ENCODE results near the gene CNOT8. TPM values are rescaled to one million over a fixed set of nuclear protein-coding genes. Genes with fewer than 3 reads are reported as not detected.

CNOT8 gene
- total and polyA plus RNA-seq, 3 experiments from 2014 or later: 47.7 to 154 (median 52.7) TPM

DNA sequence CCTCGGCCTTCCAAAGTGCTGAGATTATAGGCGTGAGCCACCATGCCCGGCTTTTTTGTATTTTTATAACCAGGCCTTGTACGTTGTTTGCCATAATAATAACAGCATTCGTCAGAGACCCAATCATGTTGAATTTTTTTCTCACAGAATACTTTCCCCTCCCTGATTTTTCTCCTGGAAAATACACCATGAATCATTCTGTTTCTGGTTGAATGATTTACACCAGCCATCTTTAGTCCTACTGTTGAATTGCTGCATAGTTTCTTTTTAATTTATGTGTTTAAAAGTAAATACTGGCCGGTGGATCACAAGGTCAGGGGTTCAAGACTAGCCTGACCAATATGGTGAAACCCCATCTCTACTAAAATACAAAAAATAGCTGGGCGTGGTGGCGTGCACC, 3.5 kb downstream of the CNOT8 start:
- peak overlapping the region in 5 of 8 donors; percentile 4 to 68 (median 32) for H3K27ac Mint-ChIP-seq
- Histone ChIP-seq H3K9me3 (ENCODE audit: low read length) (no peaks in the 10 kb centered on the region), H3K4me3 (ENCODE audit: low read length) (no peak overlapping the region), H3K27me3 (ENCODE audit: insufficient read depth, low read length, poor library complexity, severe bottlenecking) (no peaks in the 10 kb centered on the region), H3K36me3 (ENCODE audit: insufficient read depth, low read length) (peaks cover 22% of the 10 kb centered on the region), H3K27ac (ENCODE audit: low read depth, low read length) (no peak overlapping the region), H3K4me1 (ENCODE audit: insufficient read depth, low read length) (peaks cover 40% of the 10 kb centered on the region)
- no peaks in the 10 kb centered on the region for H3K27me3 Mint-ChIP-seq
- peak overlapping the region; percentile 11 to 86 (median 36) for H3K4me3 Mint-ChIP-seq
- peaks cover 49 to 63% (median 61%) of the 10 kb centered on the region in 3 donors for H3K4me1 Mint-ChIP-seq
- H3K9me3 Mint-ChIP-seq: no peaks in the 10 kb centered on the region
- no peak for DNase-seq
- ChIA-PET POLR2A (no interaction called here), CTCF (no interaction called here)
- peaks cover 0 to 66% (median 12%) of the 10 kb centered on the region in 3 donors for H3K36me3 Mint-ChIP-seq

GRCh38 chr5:154862766-154863165, 4.3 kb downstream of the CNOT8 start:
- peaks cover 22% of the 10 kb centered on the region for H3K36me3 ChIP-seq (ENCODE audit: insufficient read depth, low read length)
- H3K36me3 Mint-ChIP-seq: peaks cover 0 to 71% (median 15%) of the 10 kb centered on the region in 3 donors
- H3K9me3 Mint-ChIP-seq: no peaks in the 10 kb centered on the region
- H3K4me1 Mint-ChIP-seq: peaks cover 49 to 66% (median 62%) of the 10 kb centered on the region in 3 donors
- no peaks in the 10 kb centered on the region for H3K9me3 ChIP-seq (ENCODE audit: low read length)
- POLR2A ChIA-PET: no interaction called here
- H3K4me3 ChIP-seq (ENCODE audit: low read length): no peak overlapping the region
- H3K4me3 Mint-ChIP-seq: peak overlapping the region in 6 of 7 donors; percentile 5 to 58 (median 30)
- no peaks in the 10 kb centered on the region for H3K27me3 Mint-ChIP-seq
- CTCF ChIA-PET: no interaction called here
- peak overlapping the region in 5 of 8 donors; percentile 12 to 74 (median 29) for H3K27ac Mint-ChIP-seq
- H3K27ac ChIP-seq (ENCODE audit: low read depth, low read length): no peak overlapping the region
- DNase-seq: no peak
- H3K27me3 ChIP-seq (ENCODE audit: insufficient read depth, low read length, poor library complexity, severe bottlenecking): no peaks in the 10 kb centered on the region
- peaks cover 36% of the 10 kb centered on the region for H3K4me1 ChIP-seq (ENCODE audit: insufficient read depth, low read length)

DNA sequence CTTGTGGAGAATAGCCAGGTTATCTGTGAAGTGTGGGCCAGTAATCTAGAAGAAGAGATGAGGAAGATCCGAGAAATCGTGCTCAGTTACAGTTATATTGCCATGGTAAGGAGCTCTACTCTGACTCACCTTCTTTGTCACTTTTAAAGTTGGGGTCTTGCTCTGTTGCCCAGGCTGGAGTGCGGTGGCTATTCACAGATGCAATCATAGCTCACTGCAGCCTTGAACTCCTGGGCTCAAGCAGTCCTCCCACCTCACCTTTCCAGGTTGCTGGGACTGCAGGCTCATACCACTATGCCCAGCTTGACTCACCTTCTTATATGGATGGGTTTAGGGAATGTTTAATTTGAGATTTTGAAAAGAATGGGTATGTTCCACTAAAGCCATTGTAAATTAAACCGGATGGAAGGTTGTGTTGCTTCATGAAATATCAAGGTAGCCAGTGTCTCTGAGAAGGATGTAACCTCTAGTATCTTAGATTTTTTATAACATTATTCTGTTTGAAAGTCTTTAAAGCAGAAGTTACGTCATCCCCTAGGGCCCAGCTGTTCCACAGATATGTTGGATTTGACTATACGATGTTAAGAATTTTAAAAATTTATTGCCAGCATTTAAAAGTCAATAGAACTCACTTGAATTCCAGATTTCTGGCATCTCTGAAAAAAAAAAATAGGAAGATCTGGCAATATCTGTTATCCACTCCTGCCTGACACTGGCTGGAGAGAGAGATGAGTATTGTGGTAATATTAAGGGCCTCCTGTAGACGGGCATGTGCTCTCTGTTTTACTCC, 5.1 kb downstream of the CNOT8 start:
- no peak overlapping the region for H3K27ac ChIP-seq (ENCODE audit: low read depth, low read length)
- no peaks in the 10 kb centered on the region for H3K9me3 Mint-ChIP-seq
- CTCF ChIA-PET: no interaction called here
- peaks cover 36% of the 10 kb centered on the region for H3K4me1 ChIP-seq (ENCODE audit: insufficient read depth, low read length)
- peaks cover 49 to 67% (median 63%) of the 10 kb centered on the region in 3 donors for H3K4me1 Mint-ChIP-seq
- POLR2A ChIA-PET: interaction anchor here (0.7 kb wide), 1 partner anchor 20 kb away, joined by 3 read pairs; no protein-coding TSS in a partner anchor
- no peak for DNase-seq
- peak overlapping the region in 3 of 7 donors; percentile 5 to 56 (median 6) for H3K4me3 Mint-ChIP-seq
- peak overlapping the region in 3 of 8 donors; percentile 6 to 72 (median 61) for H3K27ac Mint-ChIP-seq
- peaks cover 24% of the 10 kb centered on the region for H3K36me3 ChIP-seq (ENCODE audit: insufficient read depth, low read length)
- H3K27me3 Mint-ChIP-seq: no peaks in the 10 kb centered on the region
- H3K9me3 ChIP-seq (ENCODE audit: low read length): no peaks in the 10 kb centered on the region
- no peaks in the 10 kb centered on the region for H3K27me3 ChIP-seq (ENCODE audit: insufficient read depth, low read length, poor library complexity, severe bottlenecking)
- peaks cover 0 to 68% (median 15%) of the 10 kb centered on the region in 3 donors for H3K36me3 Mint-ChIP-seq
- no peak overlapping the region for H3K4me3 ChIP-seq (ENCODE audit: low read length)

DNA sequence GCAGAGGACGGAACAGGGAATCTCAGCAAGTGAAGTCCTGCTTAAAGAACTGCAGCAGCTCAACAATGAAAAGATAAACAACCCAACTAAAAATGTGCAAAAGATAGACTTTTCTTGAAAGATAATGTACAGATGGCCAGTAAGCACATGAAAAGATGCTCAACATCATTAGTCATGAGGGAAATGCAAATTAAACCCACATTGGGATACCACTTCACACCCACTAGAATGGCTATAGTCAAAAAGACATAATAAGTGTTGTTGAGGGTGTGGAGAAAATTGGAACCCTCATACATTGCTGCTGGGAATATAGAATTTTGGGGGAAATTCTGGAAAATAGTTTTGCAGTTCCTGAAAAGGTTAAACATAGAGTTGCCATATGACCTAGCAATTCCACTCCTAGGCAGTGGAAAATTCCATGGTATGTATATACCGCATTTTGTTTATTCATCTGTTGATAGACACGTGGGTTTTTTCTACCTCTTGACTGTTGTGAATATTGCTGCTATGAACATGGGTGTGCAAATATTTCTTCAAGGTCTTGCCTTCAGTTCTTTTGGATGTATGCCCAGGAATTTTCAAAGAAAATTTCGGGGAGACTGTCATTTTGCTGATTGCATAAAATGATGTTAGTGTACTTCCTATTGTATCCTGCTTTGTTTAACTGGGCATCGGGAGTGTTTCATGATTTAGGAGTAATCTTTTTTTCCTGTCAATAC, 7.2 kb downstream of the CNOT8 start:
- peaks cover 34 to 60% (median 54%) of the 10 kb centered on the region in 3 donors for H3K4me1 Mint-ChIP-seq
- no peak for DNase-seq
- no peaks in the 10 kb centered on the region for H3K27me3 Mint-ChIP-seq
- ChIA-PET POLR2A (no interaction called here), CTCF (no interaction called here)
- Histone ChIP-seq H3K27me3 (ENCODE audit: insufficient read depth, low read length, poor library complexity, severe bottlenecking) (no peaks in the 10 kb centered on the region), H3K9me3 (ENCODE audit: low read length) (no peaks in the 10 kb centered on the region), H3K27ac (ENCODE audit: low read depth, low read length) (no peak overlapping the region), H3K4me1 (ENCODE audit: insufficient read depth, low read length) (peaks cover 27% of the 10 kb centered on the region), H3K4me3 (ENCODE audit: low read length) (no peak overlapping the region), H3K36me3 (ENCODE audit: insufficient read depth, low read length) (peaks cover 30% of the 10 kb centered on the region)
- no peaks in the 10 kb centered on the region for H3K9me3 Mint-ChIP-seq
- peak overlapping the region in 3 of 8 donors; percentile 29 to 68 (median 68) for H3K27ac Mint-ChIP-seq
- peaks cover 0 to 66% (median 17%) of the 10 kb centered on the region in 3 donors for H3K36me3 Mint-ChIP-seq
- H3K4me3 Mint-ChIP-seq: no peak overlapping the region

- Histone ChIP-seq H3K27me3 (ENCODE audit: insufficient read depth, low read length, poor library complexity, severe bottlenecking) (no peaks in the 10 kb centered on the region), H3K4me3 (ENCODE audit: low read length) (no peak overlapping the region), H3K36me3 (ENCODE audit: insufficient read depth, low read length) (peaks cover 40% of the 10 kb centered on the region), H3K27ac (ENCODE audit: low read depth, low read length) (no peak overlapping the region), H3K9me3 (ENCODE audit: low read length) (no peaks in the 10 kb centered on the region), H3K4me1 (ENCODE audit: insufficient read depth, low read length) (peaks cover 16% of the 10 kb centered on the region)
- Mint-ChIP-seq H3K27ac (peak overlapping the region in 4 of 8 donors; percentile 4 to 83 (median 44)), H3K4me3 (no peak overlapping the region), H3K4me1 (peaks cover 27 to 47% (median 44%) of the 10 kb centered on the region in 3 donors), H3K9me3 (no peaks in the 10 kb centered on the region), H3K36me3 (peaks cover 0 to 73% (median 23%) of the 10 kb centered on the region in 3 donors), H3K27me3 (no peaks in the 10 kb centered on the region)
- ChIA-PET POLR2A (interaction anchor here (0.8 kb wide), 1 partner anchor 8 kb away, joined by 3 read pairs; the partner anchor contains the start of gene CNOT8), CTCF (interaction anchor here (0.6 to 1.0 kb wide), 2 partner anchors 65 to 129 kb away, joined by 3 read pairs; no protein-coding TSS in a partner anchor)
- no peak for DNase-seq
Observed at GRCh38 chr5:154866841-154867240, 8.4 kb downstream of the CNOT8 start.

- H3K27ac Mint-ChIP-seq: peak overlapping the region in 3 of 8 donors; percentile 17 to 41 (median 32)
- H3K36me3 ChIP-seq (ENCODE audit: insufficient read depth, low read length): peaks cover 44% of the 10 kb centered on the region
Observed at GRCh38 chr5:154868702-154869101, 10.3 kb downstream of the CNOT8 start.

DNA sequence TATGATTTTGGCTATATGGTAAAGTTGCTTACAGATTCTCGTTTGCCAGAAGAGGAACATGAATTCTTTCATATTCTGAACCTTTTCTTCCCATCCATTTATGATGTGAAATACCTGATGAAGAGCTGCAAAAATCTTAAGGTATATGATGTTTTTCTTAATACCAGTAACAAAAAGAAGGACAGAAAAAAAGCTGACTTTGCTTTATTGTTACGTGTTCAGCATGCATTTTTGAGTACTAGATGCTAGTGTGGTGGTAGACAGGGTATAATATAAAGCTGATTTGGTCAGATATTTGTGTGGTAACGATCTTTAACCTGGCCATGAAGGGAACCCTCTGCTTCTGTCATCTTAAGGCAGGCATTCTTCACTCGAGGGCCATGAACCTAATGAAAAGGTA, 13.3 kb downstream of the CNOT8 start:
- H3K36me3 Mint-ChIP-seq: peaks cover 29 to 77% (median 42%) of the 10 kb centered on the region in 3 donors
- no peaks in the 10 kb centered on the region for H3K9me3 ChIP-seq (ENCODE audit: low read length)
- CTCF ChIA-PET: no interaction called here
- POLR2A ChIA-PET: no interaction called here
- H3K4me3 ChIP-seq (ENCODE audit: low read length): no peak overlapping the region
- H3K4me1 Mint-ChIP-seq: peaks cover 5 to 14% (median 12%) of the 10 kb centered on the region in 3 donors
- DNase-seq: no peak
- no peaks in the 10 kb centered on the region for H3K4me1 ChIP-seq (ENCODE audit: insufficient read depth, low read length)
- no peaks in the 10 kb centered on the region for H3K27me3 ChIP-seq (ENCODE audit: insufficient read depth, low read length, poor library complexity, severe bottlenecking)
- H3K4me3 Mint-ChIP-seq: no peak overlapping the region
- no peaks in the 10 kb centered on the region for H3K27me3 Mint-ChIP-seq
- peaks cover 51% of the 10 kb centered on the region for H3K36me3 ChIP-seq (ENCODE audit: insufficient read depth, low read length)
- no peak overlapping the region for H3K27ac ChIP-seq (ENCODE audit: low read depth, low read length)
- peak overlapping the region in 1 of 8 donors; percentile 42 for H3K27ac Mint-ChIP-seq
- H3K9me3 Mint-ChIP-seq: no peaks in the 10 kb centered on the region

More at GRCh38 chr5:154868702-154869101, 10.3 kb downstream of the CNOT8 start:
- ChIA-PET CTCF (interaction anchor here (1.0 to 1.5 kb wide), 2 partner anchors 23 to 219 kb away, joined by 3 to 9 read pairs; no protein-coding TSS in a partner anchor), POLR2A (no interaction called here)
- H3K4me3 ChIP-seq (ENCODE audit: low read length): no peak overlapping the region
- peak in 1 of 5 donors; percentile 18 for DNase-seq
- Mint-ChIP-seq H3K36me3 (peaks cover 8 to 76% (median 30%) of the 10 kb centered on the region in 3 donors), H3K4me3 (peak overlapping the region in 1 of 7 donors; percentile 26), H3K4me1 (peaks cover 11 to 29% (median 26%) of the 10 kb centered on the region in 3 donors), H3K9me3 (no peaks in the 10 kb centered on the region), H3K27me3 (no peaks in the 10 kb centered on the region)
- H3K9me3 ChIP-seq (ENCODE audit: low read length): no peaks in the 10 kb centered on the region
- no peaks in the 10 kb centered on the region for H3K27me3 ChIP-seq (ENCODE audit: insufficient read depth, low read length, poor library complexity, severe bottlenecking)
- no peaks in the 10 kb centered on the region for H3K4me1 ChIP-seq (ENCODE audit: insufficient read depth, low read length)
- H3K27ac ChIP-seq (ENCODE audit: low read depth, low read length): no peak overlapping the region
